CD4-positive, alpha-beta memory T cell (primary cell): ENCODE data around the gene CDH13. TPM values are rescaled to one million over a fixed set of nuclear protein-coding genes. Genes with fewer than 3 reads are reported as not detected.

ENCODE experiments used
- CTCF ChIA-PET: fragments of 350-600 bp; sonication (Branson Sonifier 250); formaldehyde crosslinking; loops from one replicate; lab custom pipeline; 2021; ENCODE audit warnings: inconsistent platforms; ENCODE audit not compliant: partially characterized antibody; lab: Charles Lee
- POLR2A ChIA-PET: fragments of 350-600 bp; sonication (Branson Sonifier 250); formaldehyde crosslinking; loops from one replicate; lab custom pipeline; 2021; ENCODE audit not compliant: partially characterized antibody; lab: Charles Lee
- DNase-seq, 5 donors: peaks; one replicate each; pipeline versions ENCODE4 v3.0.0 to v3.0.0-alpha.2; 2020 to 2022; ENCODE audit warnings: mixed read lengths in 1 of 5
- H3K27ac ChIP-seq: one replicate; pipeline ENCODE4 v1.7.0; 2013; ENCODE audit warnings: low read depth, low read length
- H3K27me3 ChIP-seq: 2 replicates; pipeline ENCODE4 v1.7.0; 2013; ENCODE audit warnings: mild to moderate bottlenecking, low read length, moderate library complexity; ENCODE audit not compliant: insufficient read depth
- H3K36me3 ChIP-seq: 2 replicates; pipeline ENCODE4 v1.7.0; 2013; ENCODE audit warnings: mild to moderate bottlenecking, low read length, moderate library complexity; ENCODE audit not compliant: insufficient read depth
- H3K4me1 ChIP-seq: 2 replicates; pipeline ENCODE4 v1.7.0; 2013; ENCODE audit warnings: mild to moderate bottlenecking, low read length, moderate library complexity; ENCODE audit not compliant: insufficient read depth
- H3K4me3 ChIP-seq, 2 donors: one replicate each; pipeline ENCODE4 v1.7.0; 2013; ENCODE audit warnings: low read length in 2 of 2, mild to moderate bottlenecking in 1 of 2
- H3K9me3 ChIP-seq, 2 donors: one replicate each; pipeline ENCODE4 v1.7.0; 2013; ENCODE audit warnings: low read length in 2 of 2, control low read depth in 1 of 2; ENCODE audit not compliant: control insufficient read depth in 1 of 2
- H3K27ac Mint-ChIP-seq, 7 donors: one replicate each; pipeline ENCODE4 v1.8.0; 2020 to 2021; ENCODE audit warnings: mixed read lengths in 7 of 7, mild to moderate bottlenecking in 6 of 7, inconsistent platforms in 3 of 7, moderate library complexity in 3 of 7
- H3K27me3 Mint-ChIP-seq, 2 donors: one replicate each; pipeline ENCODE4 v1.8.0; 2020 to 2021; ENCODE audit warnings: mixed read lengths in 2 of 2
- H3K36me3 Mint-ChIP-seq, 2 donors: one replicate each; pipeline ENCODE4 v1.8.0; 2020 to 2021; ENCODE audit warnings: mixed read lengths in 2 of 2, inconsistent platforms in 1 of 2, mild to moderate bottlenecking in 1 of 2
- H3K4me1 Mint-ChIP-seq, 4 donors: one replicate each; pipeline ENCODE4 v1.8.0; 2020 to 2021; ENCODE audit warnings: mixed read lengths in 4 of 4, mild to moderate bottlenecking in 1 of 4
- H3K4me3 Mint-ChIP-seq, 8 donors: one replicate each; pipeline ENCODE4 v1.8.0; 2020 to 2021; ENCODE audit warnings: mixed read lengths in 8 of 8, mild to moderate bottlenecking in 7 of 8, moderate library complexity in 6 of 8, inconsistent platforms in 3 of 8
- H3K9me3 Mint-ChIP-seq, 8 donors: one replicate each; pipeline ENCODE4 v1.8.0; 2020 to 2021; ENCODE audit warnings: mixed read lengths in 8 of 8, mild to moderate bottlenecking in 5 of 8, inconsistent platforms in 3 of 8, moderate library complexity in 1 of 8
- intact Hi-C: fragments of 100-400 bp; cut with micrococcal nuclease; formaldehyde crosslinking; loops from one replicate; pipeline ENCODE4 v1.15.1; 2023
- polyA plus RNA-seq, 2 donors: library from polyadenylated mRNA; unstranded; fragments of 300-500 nt; fragmentation: Illumina TruSeq; gene quantifications; one replicate each; pipeline ENCODE4 v1.2.3, GENCODE V29; 2021
- total RNA-seq, 2 experiments: library from RNA; stranded (reverse); gene quantifications; one replicate each; pipeline ENCODE4 v1.2.3, GENCODE V29; 2021

Gene CDH13
- total and polyA plus RNA-seq, 4 experiments from 2014 or later: not detected

- POLR2A ChIA-PET: no interaction called here
- DNase-seq: no peak
- Histone ChIP-seq H3K4me3 (no peak overlapping the region), H3K4me1 (no peaks in the 10 kb centered on the region), H3K27ac (no peak overlapping the region), H3K27me3 (no peaks in the 10 kb centered on the region), H3K36me3 (no peaks in the 10 kb centered on the region), H3K9me3 (no peaks in the 10 kb centered on the region)
- Mint-ChIP-seq H3K9me3 (peaks cover 0 to 6% (median 3%) of the 10 kb centered on the region in 8 donors), H3K36me3 (no peaks in the 10 kb centered on the region), H3K4me1 (peaks cover 8 to 16% (median 8%) of the 10 kb centered on the region in 4 donors), H3K4me3 (peak overlapping the region in 6 of 8 donors; percentile 19 to 87 (median 84)), H3K27me3 (peaks cover 0 to 1% of the 10 kb centered on the region in 2 donors), H3K27ac (peak overlapping the region in 4 of 7 donors; percentile 62 to 89 (median 74))
- intact Hi-C loops: no loop called here
- CTCF ChIA-PET: no interaction called here
Measured at GRCh38 chr16:83137894-83138293, 511.1 kb downstream of the CDH13 start.

- H3K9me3 Mint-ChIP-seq: peaks cover 0 to 6% (median 3%) of the 10 kb centered on the region in 8 donors
- H3K4me1 Mint-ChIP-seq: peaks cover 8 to 16% (median 8%) of the 10 kb centered on the region in 4 donors
- peak overlapping the region in 1 of 7 donors; percentile 19 for H3K27ac Mint-ChIP-seq
- Histone ChIP-seq H3K9me3 (no peaks in the 10 kb centered on the region), H3K4me1 (no peaks in the 10 kb centered on the region), H3K27me3 (no peaks in the 10 kb centered on the region), H3K4me3 (no peak overlapping the region), H3K27ac (no peak overlapping the region), H3K36me3 (no peaks in the 10 kb centered on the region)
- intact Hi-C loops: no loop called here
- ChIA-PET CTCF (no interaction called here), POLR2A (no interaction called here)
- H3K27me3 Mint-ChIP-seq: peaks cover 0 to 1% of the 10 kb centered on the region in 2 donors
- DNase-seq: no peak
- no peaks in the 10 kb centered on the region for H3K36me3 Mint-ChIP-seq
- no peak overlapping the region for H3K4me3 Mint-ChIP-seq
Measured at GRCh38 chr16:83138512-83138911, 511.7 kb downstream of the CDH13 start.

GRCh38 chr16:83138976-83139690 is 512.4 kb downstream of the CDH13 start:
- H3K4me1 Mint-ChIP-seq: peaks cover 8 to 16% (median 8%) of the 10 kb centered on the region in 4 donors
- Histone ChIP-seq H3K27ac (no peak overlapping the region), H3K9me3 (no peaks in the 10 kb centered on the region), H3K4me3 (no peak overlapping the region), H3K36me3 (no peaks in the 10 kb centered on the region), H3K27me3 (no peaks in the 10 kb centered on the region), H3K4me1 (no peaks in the 10 kb centered on the region)
- H3K27me3 Mint-ChIP-seq: peaks cover 0 to 1% of the 10 kb centered on the region in 2 donors
- intact Hi-C loops: no loop called here
- H3K27ac Mint-ChIP-seq: no peak overlapping the region
- no peak for DNase-seq
- H3K9me3 Mint-ChIP-seq: peaks cover 0 to 6% (median 2%) of the 10 kb centered on the region in 8 donors
- ChIA-PET POLR2A (no interaction called here), CTCF (no interaction called here)
- H3K36me3 Mint-ChIP-seq: no peaks in the 10 kb centered on the region
- no peak overlapping the region for H3K4me3 Mint-ChIP-seq

GRCh38 chr16:83143788-83144187 is 517.0 kb downstream of the CDH13 start:
- Mint-ChIP-seq H3K36me3 (no peaks in the 10 kb centered on the region), H3K27me3 (peaks cover 0 to 6% of the 10 kb centered on the region in 2 donors), H3K4me3 (no peak overlapping the region), H3K9me3 (peaks cover 0 to 6% (median 2%) of the 10 kb centered on the region in 8 donors), H3K27ac (no peak overlapping the region), H3K4me1 (no peaks in the 10 kb centered on the region)
- no peaks in the 10 kb centered on the region for H3K9me3 ChIP-seq
- H3K4me3 ChIP-seq: no peak overlapping the region
- H3K4me1 ChIP-seq: no peaks in the 10 kb centered on the region
- no peaks in the 10 kb centered on the region for H3K36me3 ChIP-seq
- POLR2A ChIA-PET: no interaction called here
- no peak for DNase-seq
- CTCF ChIA-PET: no interaction called here
- H3K27ac ChIP-seq: no peak overlapping the region
- intact Hi-C loops: no loop called here
- no peaks in the 10 kb centered on the region for H3K27me3 ChIP-seq

GRCh38 chr16:83145297-83145696 is 518.5 kb downstream of the CDH13 start:
- ChIA-PET POLR2A (no interaction called here), CTCF (no interaction called here)
- Histone ChIP-seq H3K9me3 (no peaks in the 10 kb centered on the region), H3K4me1 (no peaks in the 10 kb centered on the region), H3K27ac (no peak overlapping the region), H3K36me3 (no peaks in the 10 kb centered on the region), H3K27me3 (no peaks in the 10 kb centered on the region), H3K4me3 (no peak overlapping the region)
- Mint-ChIP-seq H3K36me3 (no peaks in the 10 kb centered on the region), H3K9me3 (peaks cover 0 to 6% (median 2%) of the 10 kb centered on the region in 8 donors), H3K27me3 (peaks cover 0 to 8% of the 10 kb centered on the region in 2 donors), H3K27ac (no peak overlapping the region), H3K4me3 (no peak overlapping the region), H3K4me1 (no peaks in the 10 kb centered on the region)
- intact Hi-C loops: no loop called here
- DNase-seq: no peak

- Histone ChIP-seq H3K36me3 (no peaks in the 10 kb centered on the region), H3K9me3 (no peaks in the 10 kb centered on the region), H3K4me1 (no peaks in the 10 kb centered on the region), H3K27ac (no peak overlapping the region), H3K27me3 (no peaks in the 10 kb centered on the region), H3K4me3 (no peak overlapping the region)
- DNase-seq: no peak
- peaks cover 0 to 8% of the 10 kb centered on the region in 2 donors for H3K27me3 Mint-ChIP-seq
- no peaks in the 10 kb centered on the region for H3K36me3 Mint-ChIP-seq
- H3K4me1 Mint-ChIP-seq: no peaks in the 10 kb centered on the region
- H3K4me3 Mint-ChIP-seq: no peak overlapping the region
- ChIA-PET CTCF (no interaction called here), POLR2A (no interaction called here)
- H3K27ac Mint-ChIP-seq: no peak overlapping the region
- intact Hi-C loops: no loop called here
- H3K9me3 Mint-ChIP-seq: peaks cover 0 to 2% (median 0%) of the 10 kb centered on the region in 8 donors
Measured at GRCh38 chr16:83147244-83147643, 520.5 kb downstream of the CDH13 start.

GRCh38 chr16:83158320-83158957 is 531.7 kb downstream of the CDH13 start:
- Mint-ChIP-seq H3K27ac (no peak overlapping the region), H3K36me3 (no peaks in the 10 kb centered on the region), H3K4me3 (no peak overlapping the region), H3K27me3 (peaks cover 0 to 4% of the 10 kb centered on the region in 2 donors), H3K9me3 (peaks cover 0 to 8% (median 0%) of the 10 kb centered on the region in 8 donors), H3K4me1 (peaks cover 0 to 1% (median 0%) of the 10 kb centered on the region in 4 donors)
- POLR2A ChIA-PET: no interaction called here
- Histone ChIP-seq H3K4me1 (no peaks in the 10 kb centered on the region), H3K27me3 (no peaks in the 10 kb centered on the region), H3K36me3 (no peaks in the 10 kb centered on the region), H3K9me3 (no peaks in the 10 kb centered on the region), H3K27ac (no peak overlapping the region), H3K4me3 (no peak overlapping the region)
- no peak for DNase-seq
- intact Hi-C loops: no loop called here
- CTCF ChIA-PET: no interaction called here
